Activated CD4-positive, alpha-beta T cell treated with anti-CD3 and anti-CD28 coated beads, Interleukin-2, Interleukin-6, amounts not matched to agents 100 ng/mL and 50 ng/mL, durations not matched to agents 16 hours and 8 hours (primary cell): ENCODE measurements around the gene BPIFB1.
A peak's percentile ranks its signal among the peaks of the same experiment; 100 is the strongest.

Experiments used
- DNase-seq: peaks from one replicate; pipeline ENCODE4 v3.0.0-alpha.2; 2020

BPIFB1 gene

DNA sequence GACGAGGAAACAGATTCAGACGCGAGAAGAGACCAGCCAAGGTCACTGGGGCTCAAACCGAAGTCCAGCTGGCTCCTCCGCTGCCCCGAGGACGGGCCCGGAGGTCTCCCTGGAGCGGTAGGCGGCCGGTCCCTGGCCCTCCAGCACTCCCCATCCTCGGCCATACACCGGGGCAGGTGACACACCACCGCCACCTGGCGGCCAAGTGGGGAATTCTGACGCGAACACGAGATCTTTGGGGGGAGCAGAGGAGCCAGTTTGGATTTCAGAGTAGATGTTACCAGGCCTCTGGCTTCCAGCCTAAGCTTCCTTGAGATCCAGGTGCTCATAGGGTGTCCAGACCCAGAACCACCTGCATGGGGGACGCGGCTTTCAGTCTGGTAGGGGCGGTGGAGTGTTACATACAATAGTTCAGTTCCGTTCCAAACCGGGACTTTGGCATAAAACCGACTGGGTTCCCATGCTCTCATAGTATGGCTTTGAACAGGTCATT lies 16.1 kb downstream of the BPIFB1 start:
- peak; percentile 78 for DNase-seq

DNA sequence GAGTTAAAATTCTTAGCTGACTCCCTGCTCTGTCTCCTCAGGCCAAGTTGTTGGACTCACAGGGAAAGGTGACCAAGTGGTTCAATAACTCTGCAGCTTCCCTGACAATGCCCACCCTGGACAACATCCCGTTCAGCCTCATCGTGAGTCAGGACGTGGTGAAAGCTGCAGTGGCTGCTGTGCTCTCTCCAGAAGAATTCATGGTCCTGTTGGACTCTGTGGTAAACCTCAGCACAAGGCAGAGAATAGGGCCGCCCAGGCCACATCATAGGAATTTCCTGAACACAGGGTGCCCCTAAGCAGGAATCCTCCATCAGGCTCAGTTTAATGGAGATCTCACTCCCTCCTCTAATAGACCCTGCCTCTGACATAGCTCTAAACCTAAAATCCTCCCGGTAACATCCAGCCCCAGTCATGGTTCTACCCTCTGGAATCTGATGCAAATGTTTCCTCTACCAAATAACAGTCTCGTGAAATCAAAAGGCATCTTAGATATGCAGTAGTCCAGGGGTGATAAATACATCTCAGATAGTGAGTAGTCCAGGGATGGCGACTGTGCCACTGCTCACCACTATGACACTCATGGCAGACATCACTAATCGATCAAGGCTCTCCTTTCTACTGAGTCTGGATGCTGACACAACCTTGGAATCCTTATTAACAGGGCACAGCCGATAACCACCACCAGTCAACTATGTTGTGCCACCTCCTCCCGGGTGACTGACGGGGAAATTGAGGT lies 18.3 kb downstream of the BPIFB1 start:
- DNase-seq = no peak

DNA sequence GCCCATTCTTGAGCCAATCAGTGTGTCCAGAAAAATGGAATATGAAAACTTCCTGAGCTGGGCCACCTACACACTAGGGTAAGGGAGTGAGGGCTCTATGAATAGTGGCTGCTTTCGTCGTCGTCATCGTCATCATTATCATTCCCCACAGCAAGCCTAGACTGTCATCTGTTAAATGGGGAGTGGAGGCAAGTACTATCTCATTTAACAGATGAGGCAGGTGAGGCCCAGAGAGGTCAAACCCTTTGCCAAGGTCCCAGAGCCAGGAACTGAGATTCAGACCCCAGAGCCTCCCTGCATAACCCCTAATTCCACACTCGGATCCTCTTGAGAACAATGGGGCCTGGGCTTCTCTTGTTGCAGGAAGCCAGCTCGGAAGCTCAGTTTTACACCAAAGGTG lies 20.6 kb downstream of the BPIFB1 start:
- no peak for DNase-seq

DNA sequence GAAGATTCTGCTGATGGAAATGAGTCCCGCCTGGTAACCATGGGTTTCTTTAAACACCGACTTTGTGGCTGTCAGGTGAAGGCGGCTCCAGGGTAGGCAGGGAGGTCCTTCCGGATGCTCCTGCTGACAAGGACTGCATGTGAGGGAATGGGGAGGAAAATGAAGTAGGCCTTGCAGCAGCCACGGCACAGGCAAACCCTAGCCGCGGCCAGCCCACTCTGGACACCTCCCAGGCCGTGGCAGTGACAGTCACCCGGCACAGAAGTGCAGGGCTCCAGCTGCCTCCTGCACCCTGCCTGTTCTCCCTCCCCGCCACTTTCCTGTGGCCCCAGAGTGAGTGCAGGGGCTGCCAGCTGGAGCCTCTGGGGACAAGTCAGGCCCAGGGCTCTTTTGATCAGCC lies 21.0 kb downstream of the BPIFB1 start:
- DNase-seq = no peak

DNA sequence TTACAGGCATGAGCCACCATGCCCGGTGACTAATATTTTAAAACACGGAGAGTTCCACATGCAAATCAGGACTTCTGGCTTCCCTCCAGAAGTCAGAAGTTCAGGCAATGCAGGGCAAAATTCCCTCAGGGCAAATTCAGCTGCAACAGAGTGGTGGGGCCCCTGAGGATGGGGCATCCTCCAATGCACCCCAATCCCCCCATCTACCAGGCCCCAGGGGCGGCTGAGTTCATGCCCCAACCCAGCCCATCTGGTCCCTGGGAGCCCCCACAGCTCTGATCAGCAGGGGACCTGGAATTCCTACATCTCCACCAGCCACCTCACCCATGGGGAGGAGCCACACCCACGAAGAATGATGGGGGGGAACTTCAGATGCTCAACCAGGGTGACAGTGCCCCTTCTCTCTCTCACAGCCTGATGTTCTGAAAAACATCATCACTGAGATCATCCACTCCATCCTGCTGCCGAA lies 22.6 kb downstream of the BPIFB1 start:
- no peak for DNase-seq

DNA sequence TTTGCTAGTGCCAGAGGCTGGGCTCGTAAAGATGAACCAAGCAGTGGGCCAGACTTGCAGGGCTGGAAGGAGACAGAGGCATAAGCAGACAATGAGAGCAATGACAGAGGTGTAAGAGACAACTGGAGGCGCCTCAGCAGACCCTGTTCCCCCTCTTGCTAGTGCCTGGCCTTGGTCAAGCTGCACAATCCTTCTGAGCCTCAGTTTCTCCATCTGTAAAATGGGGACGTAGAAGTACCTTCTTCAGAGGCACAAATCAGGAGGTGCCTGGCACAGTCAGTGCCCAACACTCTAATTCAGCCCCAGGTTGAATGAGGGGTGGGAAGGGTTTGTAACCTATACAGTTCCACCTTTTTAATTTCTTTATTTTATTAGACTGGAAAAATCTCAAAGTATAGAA lies 23.2 kb downstream of the BPIFB1 start:
- DNase-seq = no peak

DNA sequence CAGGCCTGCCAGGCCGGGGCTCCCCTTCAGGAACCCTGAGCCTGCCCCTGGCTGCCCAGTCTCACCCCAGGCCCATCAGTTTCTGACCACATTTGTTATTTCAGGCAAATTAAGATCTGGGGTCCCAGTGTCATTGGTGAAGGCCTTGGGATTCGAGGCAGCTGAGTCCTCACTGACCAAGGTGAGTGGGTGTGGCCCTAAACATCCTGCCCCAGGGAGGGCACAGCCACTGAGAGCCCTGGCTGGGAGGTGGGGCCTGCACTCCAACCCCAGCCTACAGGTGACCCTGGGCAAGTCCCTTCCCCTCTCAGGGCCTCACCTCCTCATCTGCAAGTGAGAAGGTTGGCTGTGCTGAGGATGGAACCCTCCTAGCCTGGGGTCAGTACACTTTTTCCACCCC lies 23.8 kb downstream of the BPIFB1 start:
- no peak for DNase-seq

DNA sequence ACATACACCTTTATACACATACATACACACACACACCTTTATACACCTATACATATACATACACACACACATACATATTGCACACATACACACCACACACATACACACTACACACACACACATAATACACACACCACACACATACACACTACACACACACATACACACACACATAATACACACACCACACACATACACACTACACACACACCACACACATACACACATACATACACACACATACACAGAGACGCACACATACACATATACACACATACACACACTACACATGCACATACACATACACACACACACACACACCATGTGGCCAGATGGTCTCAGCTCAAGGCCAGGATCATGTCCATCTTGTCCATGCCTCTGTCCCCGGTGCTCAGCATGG lies 25.7 kb downstream of the BPIFB1 start:
- no peak for DNase-seq

DNA sequence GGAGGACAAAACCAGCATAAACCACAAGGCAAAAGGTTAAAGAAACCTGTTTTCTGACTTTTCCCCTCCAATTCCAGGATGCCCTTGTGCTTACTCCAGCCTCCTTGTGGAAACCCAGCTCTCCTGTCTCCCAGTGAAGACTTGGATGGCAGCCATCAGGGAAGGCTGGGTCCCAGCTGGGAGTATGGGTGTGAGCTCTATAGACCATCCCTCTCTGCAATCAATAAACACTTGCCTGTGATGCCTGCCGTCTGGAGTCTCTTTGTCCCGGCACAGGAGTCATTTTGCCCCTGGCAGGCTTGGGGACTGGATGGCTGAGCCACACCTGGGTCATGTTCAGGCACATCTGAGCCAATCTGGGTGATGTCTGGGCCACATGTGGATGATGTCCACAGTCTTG lies 26.6 kb downstream of the BPIFB1 start:
- DNase-seq = no peak

DNA sequence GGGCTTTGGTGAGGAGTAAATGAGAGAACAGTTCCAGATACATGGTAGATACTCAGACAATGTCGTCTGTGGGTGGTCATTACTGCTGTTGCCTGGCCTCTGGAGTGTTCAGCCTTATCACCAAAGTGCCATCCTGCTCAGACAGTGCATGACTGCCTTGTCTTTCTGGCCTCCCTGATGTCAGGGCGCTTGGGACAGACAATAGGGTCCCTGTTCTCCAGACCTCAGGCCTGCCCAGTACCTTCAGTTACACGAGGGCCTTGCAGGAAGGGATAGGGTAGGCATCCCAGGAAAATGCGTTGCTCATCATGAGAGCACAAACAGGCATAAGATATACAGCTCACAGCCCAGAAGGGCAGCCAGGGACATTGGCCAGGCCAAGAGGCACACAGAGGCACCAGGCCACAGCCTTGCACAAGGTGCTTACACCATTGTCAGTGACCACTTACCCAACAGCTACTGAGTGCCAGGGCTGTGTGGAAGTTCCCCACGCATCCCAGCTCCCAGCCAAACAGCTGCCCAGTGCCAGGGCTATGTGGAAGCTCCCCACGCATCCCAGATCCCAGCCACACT lies 27.4 kb downstream of the BPIFB1 start:
- DNase-seq = no peak

DNA sequence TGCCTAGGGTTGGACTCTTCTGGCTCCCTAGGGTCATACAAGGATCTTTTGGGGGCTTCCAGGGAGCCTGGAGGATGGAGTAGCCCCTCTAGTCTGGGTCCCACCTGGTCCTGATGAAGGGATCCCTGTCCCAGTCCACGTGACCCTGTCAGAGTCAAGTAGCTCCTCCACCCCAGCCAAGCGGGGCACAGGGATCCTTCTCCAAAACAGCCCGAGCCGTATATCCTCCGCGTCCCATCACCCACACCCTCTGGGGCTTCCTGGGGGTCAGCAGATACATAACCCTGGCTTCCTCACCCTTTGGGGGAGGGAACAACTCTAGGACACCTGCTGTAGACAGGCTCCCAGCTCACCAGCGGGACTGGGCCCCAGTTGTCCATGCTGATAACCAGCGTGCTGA lies 28.0 kb downstream of the BPIFB1 start:
- no peak for DNase-seq

DNA sequence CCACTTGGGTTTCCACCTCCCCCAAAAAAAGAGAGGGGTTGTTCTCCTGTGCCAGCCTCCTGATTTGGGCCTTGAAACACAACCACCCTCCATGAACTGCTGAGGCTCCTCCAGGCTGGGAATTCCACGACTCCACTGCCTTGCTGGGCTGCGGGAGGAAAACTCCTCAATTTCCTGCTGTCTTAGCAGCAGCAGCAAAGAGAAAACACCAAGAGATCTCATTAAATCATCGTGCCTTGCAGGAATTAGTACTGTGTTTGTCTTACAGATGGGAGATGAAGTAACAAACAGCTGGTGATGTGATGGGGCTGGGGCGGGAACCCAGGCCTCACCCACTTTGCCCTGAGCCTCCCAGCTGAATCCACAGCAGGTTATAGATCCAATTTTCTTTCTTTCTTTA lies 29.0 kb downstream of the BPIFB1 start:
- DNase-seq = no peak

DNA sequence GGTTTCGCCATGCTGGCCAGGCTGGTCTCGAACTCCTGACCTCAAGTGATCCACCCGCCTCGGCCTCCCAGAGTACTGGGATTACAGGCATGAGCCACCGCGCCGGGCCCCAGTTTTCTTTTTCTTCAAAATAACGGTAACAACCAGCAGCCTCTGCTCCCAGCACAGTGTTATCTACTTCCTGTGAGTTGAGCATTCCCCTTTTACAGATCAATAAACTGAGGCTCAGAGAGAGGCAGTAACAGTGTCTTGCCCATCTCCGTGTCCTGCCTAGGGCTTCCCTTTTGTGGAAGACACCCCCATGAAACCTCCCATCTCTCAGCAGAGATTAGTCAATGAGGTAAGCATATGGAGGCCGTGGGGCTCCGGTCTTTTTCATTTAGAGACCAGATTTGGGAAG lies 29.6 kb downstream of the BPIFB1 start:
- DNase-seq = no peak

DNA sequence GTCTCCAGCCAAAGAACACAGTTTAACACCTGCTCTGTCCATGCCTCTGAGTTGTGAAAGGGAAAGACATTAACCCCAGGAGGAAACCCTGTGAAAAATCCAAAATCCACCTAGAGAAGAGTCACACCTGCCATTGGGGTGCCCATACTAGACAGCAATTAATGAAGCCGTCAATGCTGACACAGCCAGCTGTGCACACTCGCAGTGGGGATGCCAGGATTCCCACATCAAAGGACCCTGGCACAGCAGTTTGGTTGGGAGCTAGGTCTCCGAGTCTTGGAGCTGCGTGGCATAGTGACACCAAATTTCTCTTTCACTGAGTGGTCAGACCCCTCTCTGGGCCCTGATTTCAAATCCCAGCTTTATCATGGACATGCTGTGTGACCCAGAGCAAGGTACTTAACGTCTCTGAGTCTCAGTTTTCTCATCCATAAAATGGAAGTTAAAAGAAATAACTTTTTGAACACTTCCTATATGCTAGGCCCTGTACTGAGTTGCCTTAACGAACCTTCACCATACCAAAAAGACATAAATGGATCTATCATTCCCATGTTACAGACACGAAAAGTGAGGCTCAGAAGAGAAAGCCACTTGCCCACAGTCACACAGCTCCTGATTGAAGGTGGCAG lies 30.8 kb downstream of the BPIFB1 start:
- DNase-seq = no peak

DNA sequence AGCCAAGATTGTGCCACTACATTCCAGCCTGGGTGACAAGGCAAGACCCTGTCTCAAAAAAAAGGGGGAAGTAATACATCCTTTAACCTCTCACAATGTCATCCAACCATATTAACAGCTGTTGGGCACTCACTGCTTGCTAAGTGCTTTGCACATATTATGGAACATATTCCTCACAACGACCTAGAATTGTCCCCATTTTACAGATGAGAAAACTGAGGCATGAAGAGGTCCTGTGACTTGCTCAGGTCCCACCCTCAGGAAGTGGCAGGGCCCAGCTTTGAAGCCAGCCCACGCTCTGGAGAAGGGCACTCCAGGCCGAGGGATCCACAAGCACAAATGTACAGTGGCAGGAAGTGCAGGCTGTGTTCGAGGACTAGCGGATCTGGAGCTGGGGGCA lies 33.3 kb downstream of the BPIFB1 start:
- no peak for DNase-seq

DNA sequence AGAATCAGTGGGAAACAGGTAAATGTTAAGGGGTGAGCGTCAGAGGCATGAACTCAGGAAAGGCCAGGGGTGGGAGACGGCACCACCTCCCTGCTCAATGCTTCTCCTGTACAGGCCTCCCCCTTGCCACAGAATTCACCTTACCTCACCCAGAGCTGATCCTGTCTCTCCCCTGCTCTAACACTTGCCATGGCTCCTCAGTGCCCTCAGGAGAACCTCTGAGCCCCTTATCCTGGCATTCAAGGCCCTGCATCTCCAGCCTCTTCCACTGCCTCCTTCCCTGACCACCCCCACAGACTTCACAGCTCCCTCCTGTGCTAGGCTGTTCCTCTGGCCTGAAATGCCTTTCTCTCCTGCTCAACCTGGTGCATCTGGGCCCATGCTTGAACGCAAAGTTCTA lies 33.9 kb downstream of the BPIFB1 start:
- no peak for DNase-seq

DNA sequence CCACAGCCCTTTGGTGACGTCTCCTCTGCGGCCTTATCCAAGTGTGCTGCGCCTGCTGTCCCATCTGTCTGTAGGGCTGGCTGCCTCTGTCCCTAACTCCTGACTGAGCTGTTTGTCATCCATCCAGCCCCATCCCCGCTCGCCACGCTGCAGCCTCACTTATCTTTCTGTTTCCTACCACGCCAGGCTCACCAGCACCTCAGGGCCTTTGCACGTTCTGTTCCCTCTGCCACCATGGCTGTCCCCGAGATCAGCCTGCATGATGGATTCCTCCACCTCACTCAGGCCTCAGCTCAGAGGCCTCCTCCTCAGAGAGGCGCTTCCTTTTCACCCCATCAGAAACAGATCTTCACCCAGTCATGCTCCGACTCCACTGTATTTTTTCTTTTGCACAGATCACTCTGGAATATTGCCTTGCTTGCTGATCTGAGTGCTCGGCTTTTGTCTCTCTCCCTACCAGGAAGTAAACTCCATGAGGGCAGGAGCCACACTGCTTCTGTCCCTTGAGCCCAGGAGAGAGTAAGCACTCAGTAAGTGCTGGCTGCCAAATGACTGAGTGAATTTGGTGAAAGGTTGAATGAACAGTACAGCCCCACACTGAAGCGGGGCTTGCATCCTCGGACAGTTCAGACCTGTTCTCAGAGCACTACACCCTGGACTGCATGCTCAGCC lies 34.5 kb downstream of the BPIFB1 start:
- no peak for DNase-seq

DNA sequence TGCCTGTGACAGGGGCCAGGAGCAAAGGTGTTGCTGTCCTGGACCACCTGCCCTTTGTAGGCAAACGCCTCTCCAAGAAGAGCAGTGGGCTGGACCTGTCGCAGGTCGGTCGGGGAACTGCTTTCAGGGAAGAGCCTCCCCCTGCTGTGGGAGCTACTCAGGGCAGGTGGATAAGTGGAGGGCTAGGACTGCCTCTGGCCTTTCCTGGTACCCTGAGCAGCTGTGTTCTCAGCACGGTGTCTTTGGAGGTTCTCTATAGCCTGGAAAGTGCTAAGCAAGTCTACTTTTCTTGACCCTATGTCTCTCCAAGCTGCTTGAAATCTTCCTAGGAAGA lies 35.0 kb downstream of the BPIFB1 start:
- no peak for DNase-seq

DNA sequence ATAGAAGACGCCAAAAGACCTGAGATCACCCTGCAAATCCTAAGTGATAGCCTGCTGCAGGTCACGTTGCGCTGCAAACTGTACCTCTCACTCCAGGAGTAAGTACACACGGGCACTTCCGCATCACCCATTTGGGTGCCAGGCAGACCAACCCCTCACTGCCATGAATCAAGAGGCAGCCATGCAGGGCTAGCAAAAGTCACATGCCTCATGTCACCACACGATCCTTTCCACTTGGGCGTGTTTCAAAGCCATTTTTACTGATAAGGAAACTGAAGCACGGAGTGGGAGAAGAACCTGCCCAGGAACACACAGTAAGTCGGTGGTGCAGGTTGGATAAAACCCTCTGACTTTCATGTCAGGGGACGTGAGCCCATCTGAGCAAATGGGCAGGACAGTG lies 37.0 kb downstream of the BPIFB1 start:
- no peak for DNase-seq

DNA sequence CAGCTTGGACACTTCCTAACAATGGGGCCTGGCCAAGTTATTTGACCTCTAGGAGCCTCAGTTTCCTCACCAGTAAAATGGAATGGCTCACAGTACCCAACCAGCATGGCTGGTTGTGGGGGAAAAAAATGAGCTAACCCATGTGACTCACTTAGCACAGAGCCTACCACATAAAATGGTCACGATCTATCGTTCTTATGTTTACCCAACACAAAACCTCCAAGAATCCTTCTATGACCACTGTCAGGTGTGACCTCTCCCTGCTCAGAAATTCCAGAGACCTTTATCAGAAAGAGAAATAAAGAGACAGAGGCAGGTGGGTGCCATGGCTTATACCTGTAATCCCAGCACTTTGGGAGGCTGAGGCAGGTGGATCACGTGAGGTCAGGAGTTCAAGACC lies 39.4 kb downstream of the BPIFB1 start:
- DNase-seq = no peak

DNA sequence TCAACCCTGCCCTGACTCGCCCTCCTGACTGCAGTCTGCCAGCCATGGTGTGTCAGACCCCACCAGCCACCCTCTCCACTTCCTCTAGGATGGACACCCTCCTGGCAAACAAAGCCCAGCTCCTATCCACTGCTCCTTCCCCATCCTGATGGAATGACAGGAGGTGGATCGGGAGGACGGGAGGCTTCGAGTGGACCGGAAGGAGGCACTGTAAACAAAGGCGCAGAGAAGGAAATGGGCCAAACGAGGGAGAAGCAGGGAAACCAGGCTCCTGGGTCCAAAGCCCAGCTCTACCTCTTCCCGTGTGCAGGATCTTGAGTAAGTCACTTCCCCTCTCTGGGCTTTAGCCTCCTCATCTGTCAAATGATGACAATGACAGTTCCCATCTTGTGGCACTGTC lies 40.2 kb downstream of the BPIFB1 start:
- no peak for DNase-seq

DNA sequence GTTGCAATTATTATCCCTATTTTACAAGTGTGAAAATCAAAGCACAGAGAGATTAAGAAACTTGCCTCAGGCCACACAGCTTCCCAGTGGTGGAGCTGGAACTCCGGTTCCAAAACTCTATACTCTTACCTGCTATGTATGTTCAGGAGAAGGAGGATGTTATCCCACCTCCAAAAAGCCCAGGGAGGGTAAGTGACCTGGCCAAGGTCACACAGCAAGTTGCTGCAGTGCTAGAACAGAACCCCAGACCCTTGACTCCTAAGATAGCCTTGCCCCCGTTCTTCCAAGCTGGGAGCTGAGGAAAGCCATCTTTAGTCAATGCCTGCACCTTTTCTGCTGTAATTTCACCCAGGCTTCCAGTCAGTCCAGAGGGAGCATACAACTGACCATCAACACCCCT lies 42.3 kb downstream of the BPIFB1 start:
- DNase-seq = no peak

DNA sequence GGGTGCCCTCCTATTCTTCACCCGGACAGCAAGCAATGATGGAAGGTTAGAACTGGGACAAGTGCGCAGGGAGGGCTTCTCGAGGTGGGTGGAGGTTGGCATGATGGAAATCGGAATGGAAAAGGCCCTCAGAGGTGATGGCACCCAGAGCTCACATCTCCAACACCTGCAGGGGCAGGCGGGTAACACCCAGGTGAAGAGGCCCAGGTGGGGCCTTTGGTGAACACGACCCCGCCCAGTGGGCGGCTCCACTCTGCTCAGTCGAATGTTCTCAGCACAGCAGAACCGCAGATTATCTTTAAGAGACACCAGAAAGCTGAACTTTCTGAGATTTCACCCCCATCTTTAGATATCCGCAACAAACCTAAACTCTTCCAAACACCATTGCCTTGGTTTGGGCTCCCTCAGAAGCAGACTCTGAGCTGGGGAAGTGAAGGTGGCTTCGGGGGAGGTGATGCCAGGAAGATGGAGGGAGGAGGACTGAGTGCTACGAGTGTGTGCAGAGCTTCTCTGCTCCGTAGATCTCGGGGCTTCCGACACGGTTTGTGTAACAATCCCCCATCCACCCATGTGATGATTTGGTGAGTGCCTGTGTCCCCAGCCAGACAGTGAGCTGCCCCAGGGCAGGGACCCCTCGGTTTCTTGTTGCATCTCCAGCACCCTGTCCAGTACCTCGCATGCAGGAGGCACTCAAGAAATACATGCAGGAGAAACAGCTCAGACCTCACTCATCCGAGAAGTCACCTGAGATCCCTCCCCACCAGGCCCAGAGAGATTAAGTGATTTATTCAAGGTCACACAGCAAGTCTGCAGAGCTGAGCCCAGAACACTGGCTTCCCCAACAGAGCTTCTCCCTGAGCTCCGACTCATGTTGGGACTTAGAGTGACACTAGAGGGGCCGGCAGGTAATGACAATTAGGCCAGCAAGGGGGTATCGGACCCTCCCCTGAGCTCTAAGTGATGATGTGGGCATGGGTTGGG lies 45.4 kb downstream of the BPIFB1 start:
- DNase-seq = no peak
